Thoracic aorta (tissue), 2 donors: ENCODE data around the gene FANCI. TPM values are rescaled to one million over a fixed set of nuclear protein-coding genes. Genes with fewer than 3 reads are reported as not detected.

Experiments
- ATAC-seq: fragments of 150-250 bp; one replicate; pipeline ENCODE4 v1.8.0; 2017; ENCODE audit warnings: low read depth; ENCODE audit not compliant: insufficient number of reproducible peaks, low FRiP score
- DNase-seq: peaks from one replicate; pipeline ENCODE4 v3.0.0-alpha.2; 2020; ENCODE audit warnings: low spot score
- H3K27ac ChIP-seq, 2 donors: fragments of 200-600 bp; sonication (generic); 1 replicate in 1 of 2; 2 replicates in 1 of 2; pipeline ENCODE4 v1.5.1; 2016; ENCODE audit warnings: mild to moderate bottlenecking in 2 of 2, moderate library complexity in 2 of 2
- H3K27me3 ChIP-seq: fragments of 200-600 bp; sonication (generic); replicated peaks from 2 replicates; pipeline ENCODE4 v1.6.0; 2016; ENCODE audit warnings: mild to moderate bottlenecking; ENCODE audit not compliant: insufficient read depth
- H3K36me3 ChIP-seq: fragments of 200-600 bp; sonication (generic); one replicate; pipeline ENCODE4 v1.5.1; 2016
- H3K4me1 ChIP-seq, 2 donors: fragments of 200-600 bp; sonication (generic); 1 replicate in 1 of 2; 2 replicates in 1 of 2; pipeline versions ENCODE4 v1.5.1 to v1.6.0; 2016; ENCODE audit warnings: low read depth in 2 of 2, mild to moderate bottlenecking in 1 of 2; ENCODE audit not compliant: control insufficient read depth in 1 of 2
- H3K4me3 ChIP-seq: fragments of 200-600 bp; sonication (generic); 2 replicates; pipeline ENCODE4 v1.5.1; 2016; ENCODE audit warnings: mild to moderate bottlenecking
- H3K9me3 ChIP-seq: fragments of 200-600 bp; sonication (generic); 2 replicates; pipeline ENCODE4 v1.5.1; 2016
- total RNA-seq, 2 donors: library from RNA; depleted of rRNA; stranded (reverse); fragments of >200 nt; gene quantifications; one replicate each; pipeline versions ENCODE4 v1.1.0 to v1.2.3, GENCODE V29; 2016
- TF ChIP-seq, protein P1 (sequence below): fragments of 200-600 bp; sonication (generic); IDR thresholded peaks from one replicate; pipeline ENCODE4 v1.5.1; 2019; ENCODE audit warnings: antibody characterized with exemption

FANCI gene
- total RNA-seq, 2 donors from 2014 or later, result 3.0 to 16.2 TPM

DNA sequence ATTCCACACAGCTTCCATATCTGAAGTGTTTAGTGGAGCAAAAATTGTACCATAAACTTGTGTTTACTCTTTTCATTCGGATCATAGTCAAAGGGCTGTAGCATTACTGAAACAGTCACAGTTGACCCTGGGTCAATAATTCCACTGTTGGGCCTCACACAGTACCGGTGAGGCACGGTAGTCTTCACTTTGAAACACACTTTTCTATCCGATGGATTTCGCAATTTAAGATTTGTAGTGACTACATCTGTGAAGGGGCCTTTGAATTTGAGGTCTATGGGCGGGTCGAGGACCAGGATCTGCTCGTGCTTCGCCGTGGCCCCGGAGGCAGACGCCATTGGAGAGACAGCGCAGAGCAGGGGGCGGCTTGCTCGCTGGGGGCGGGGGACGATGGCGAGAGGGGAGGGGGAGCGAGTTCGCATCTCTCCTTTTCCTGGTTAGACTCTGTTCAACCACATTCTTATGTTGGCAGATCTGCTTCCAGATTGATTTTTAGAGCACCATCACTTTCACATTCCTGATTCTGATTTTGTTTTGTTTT, 42.2 kb upstream of the FANCI start:
- ATAC-seq (no peak), DNase-seq (no peak)
- Histone ChIP-seq H3K27ac (no peak overlapping the region), H3K27me3 (no peaks in the 10 kb centered on the region), H3K36me3 (peaks cover 16% of the 10 kb centered on the region), H3K4me1 (peaks cover 0 to 6% of the 10 kb centered on the region in 2 donors), H3K4me3 (no peak overlapping the region), H3K9me3 (no peaks in the 10 kb centered on the region)
- TF ChIP-seq, protein P1, sequence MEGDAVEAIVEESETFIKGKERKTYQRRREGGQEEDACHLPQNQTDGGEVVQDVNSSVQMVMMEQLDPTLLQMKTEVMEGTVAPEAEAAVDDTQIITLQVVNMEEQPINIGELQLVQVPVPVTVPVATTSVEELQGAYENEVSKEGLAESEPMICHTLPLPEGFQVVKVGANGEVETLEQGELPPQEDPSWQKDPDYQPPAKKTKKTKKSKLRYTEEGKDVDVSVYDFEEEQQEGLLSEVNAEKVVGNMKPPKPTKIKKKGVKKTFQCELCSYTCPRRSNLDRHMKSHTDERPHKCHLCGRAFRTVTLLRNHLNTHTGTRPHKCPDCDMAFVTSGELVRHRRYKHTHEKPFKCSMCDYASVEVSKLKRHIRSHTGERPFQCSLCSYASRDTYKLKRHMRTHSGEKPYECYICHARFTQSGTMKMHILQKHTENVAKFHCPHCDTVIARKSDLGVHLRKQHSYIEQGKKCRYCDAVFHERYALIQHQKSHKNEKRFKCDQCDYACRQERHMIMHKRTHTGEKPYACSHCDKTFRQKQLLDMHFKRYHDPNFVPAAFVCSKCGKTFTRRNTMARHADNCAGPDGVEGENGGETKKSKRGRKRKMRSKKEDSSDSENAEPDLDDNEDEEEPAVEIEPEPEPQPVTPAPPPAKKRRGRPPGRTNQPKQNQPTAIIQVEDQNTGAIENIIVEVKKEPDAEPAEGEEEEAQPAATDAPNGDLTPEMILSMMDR, result no peak

DNA sequence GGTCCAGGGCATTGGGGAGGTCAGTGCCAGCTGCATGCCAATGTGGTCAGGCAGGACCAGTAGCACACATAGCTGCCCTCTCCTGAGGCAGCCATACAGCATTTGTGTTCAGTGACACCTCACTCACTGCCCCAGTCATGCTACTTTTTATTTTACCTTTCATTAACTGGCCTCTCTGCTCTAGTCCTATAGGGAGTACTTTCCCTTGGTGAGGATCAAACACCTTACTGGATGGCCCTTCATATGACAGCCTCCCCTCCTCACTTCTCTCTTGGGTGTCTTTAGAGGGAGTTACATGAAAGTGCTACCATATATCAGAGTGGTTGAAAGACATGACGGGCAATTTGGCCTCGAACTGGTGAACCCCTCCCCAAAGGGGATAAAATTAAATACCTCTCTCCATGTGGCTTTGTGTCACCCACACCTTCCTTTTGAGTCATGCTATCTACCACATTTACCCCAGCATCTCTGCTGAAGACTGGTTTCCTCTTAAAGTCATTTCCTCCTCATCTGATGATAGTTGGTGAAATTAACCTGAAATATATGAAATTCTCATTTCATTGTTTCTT, 40.0 kb upstream of the FANCI start:
- DNase-seq, result no peak
- no peaks in the 10 kb centered on the region for H3K27me3 ChIP-seq
- H3K9me3 ChIP-seq, result no peaks in the 10 kb centered on the region
- peaks cover 0 to 2% of the 10 kb centered on the region in 2 donors for H3K4me1 ChIP-seq
- H3K27ac ChIP-seq, result no peak overlapping the region
- ATAC-seq, result no peak
- TF ChIP-seq, protein P1, result no peak
- peaks cover 11% of the 10 kb centered on the region for H3K36me3 ChIP-seq
- H3K4me3 ChIP-seq, result no peak overlapping the region

DNA sequence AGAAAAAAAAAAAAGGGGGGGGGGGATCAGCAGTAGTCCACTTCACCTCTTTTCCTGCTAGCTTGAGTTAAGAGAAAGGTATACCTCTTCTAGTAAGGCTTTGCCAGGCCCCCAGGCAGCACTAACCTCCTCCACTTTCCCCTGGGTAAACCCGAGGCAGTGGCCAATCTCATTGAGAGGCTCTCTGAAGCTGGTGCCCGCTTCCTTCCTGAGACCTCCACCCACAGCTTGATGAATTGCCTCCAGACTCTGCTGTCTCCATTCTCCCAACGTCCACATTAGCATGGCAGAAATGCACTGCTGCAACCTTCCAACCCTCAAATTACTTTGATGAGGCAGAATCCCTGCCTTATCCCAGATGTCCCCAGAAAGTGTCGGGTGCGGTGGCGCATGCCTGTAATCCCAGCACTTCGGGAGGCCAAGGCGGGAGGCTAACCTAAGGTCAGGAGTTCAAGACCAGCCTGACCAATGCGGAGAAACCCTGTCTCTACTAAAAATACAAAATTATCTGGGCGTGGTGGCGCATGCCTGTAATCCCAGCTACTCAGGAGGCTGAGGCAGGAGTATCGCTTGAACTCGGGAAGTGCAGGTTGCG, 37.7 kb upstream of the FANCI start:
- DNase-seq (no peak), ATAC-seq (no peak)
- Histone ChIP-seq H3K36me3 (no peaks in the 10 kb centered on the region), H3K4me3 (no peak overlapping the region), H3K9me3 (no peaks in the 10 kb centered on the region), H3K27ac (no peak overlapping the region), H3K4me1 (peaks cover 0 to 2% of the 10 kb centered on the region in 2 donors), H3K27me3 (no peaks in the 10 kb centered on the region)
- TF ChIP-seq, protein P1, result no peak

DNA sequence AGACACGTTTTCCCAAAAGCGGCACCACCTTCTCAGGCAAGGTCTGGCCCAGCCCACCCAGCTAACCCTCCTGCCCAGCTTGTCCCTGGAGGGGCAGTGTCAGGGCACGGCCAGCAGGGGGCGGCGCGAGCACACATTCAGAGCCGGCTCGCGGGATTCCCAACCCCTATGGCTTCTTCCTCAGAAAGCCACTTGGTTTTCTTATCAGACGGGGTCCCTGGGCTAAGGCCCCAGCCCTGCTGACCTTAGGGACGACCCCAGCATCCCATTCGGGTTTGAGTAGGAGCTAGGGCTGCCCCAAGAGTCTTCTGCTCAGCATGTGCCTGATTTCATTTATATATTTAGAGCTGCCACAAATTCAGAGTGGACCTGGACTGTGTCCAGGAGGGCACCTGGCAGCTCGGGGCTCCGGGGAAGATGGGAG, 36.9 kb upstream of the FANCI start:
- H3K36me3 ChIP-seq, result no peaks in the 10 kb centered on the region
- peaks cover 0 to 2% of the 10 kb centered on the region in 2 donors for H3K4me1 ChIP-seq
- peak; percentile 13 for DNase-seq
- H3K4me3 ChIP-seq, result peak overlapping the region; percentile 58
- TF ChIP-seq, protein P1, result peak; percentile 98
- H3K27ac ChIP-seq, result no peak overlapping the region
- no peaks in the 10 kb centered on the region for H3K9me3 ChIP-seq
- no peaks in the 10 kb centered on the region for H3K27me3 ChIP-seq
- ATAC-seq, result no peak

DNA sequence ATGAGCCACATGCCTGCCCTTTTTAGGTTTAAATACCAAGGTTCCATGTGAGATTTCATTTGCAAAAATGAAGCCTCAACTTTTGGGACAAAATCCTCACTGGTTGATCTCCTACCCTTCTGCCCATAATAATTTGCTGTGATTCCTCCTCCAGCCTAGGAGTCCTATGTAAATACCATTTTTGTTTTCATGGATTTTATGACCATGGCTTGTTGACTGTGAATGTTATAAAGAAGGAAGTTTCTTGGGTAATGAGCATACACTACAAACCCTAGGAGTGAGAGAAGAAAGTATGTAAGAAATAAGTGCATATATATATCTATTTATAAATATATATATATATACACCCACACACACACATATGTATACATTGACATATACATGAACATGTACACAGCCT, 35.5 kb upstream of the FANCI start:
- Histone ChIP-seq H3K27ac (no peak overlapping the region), H3K4me3 (no peak overlapping the region), H3K27me3 (no peaks in the 10 kb centered on the region), H3K36me3 (no peaks in the 10 kb centered on the region), H3K4me1 (peaks cover 0 to 2% of the 10 kb centered on the region in 2 donors), H3K9me3 (no peaks in the 10 kb centered on the region)
- TF ChIP-seq, protein P1, result no peak
- DNase-seq (no peak), ATAC-seq (no peak)
